CD4-positive, alpha-beta T cell (primary cell): ENCODE data around the gene SUPT5H. TPM values are rescaled to one million over a fixed set of nuclear protein-coding genes. Genes with fewer than 3 reads are reported as not detected.

ENCODE experiments used
- ATAC-seq: fragments of 200-7000 bp; cut with Tn5 transposase; one replicate; pipeline ENCODE4 v1.10.0; 2022; ENCODE audit warnings: mild to moderate bottlenecking; ENCODE audit not compliant: poor library complexity
- CTCF ChIA-PET: fragments of 350-600 bp; sonication (Branson Sonifier 250); formaldehyde crosslinking; loops from one replicate; lab custom pipeline; 2021; ENCODE audit warnings: antibody characterized with exemption, inconsistent platforms; lab: Charles Lee
- POLR2A ChIA-PET: fragments of 350-600 bp; sonication (Branson Sonifier 250); formaldehyde crosslinking; loops from one replicate; lab custom pipeline; 2021; ENCODE audit warnings: antibody characterized with exemption, inconsistent platforms; lab: Charles Lee
- DNase-seq, 14 experiments: peaks; one replicate each; pipeline ENCODE4 v3.0.0-alpha.2; 2013 to 2020; ENCODE audit warnings: mixed read lengths in 2 of 14
- H3K27ac ChIP-seq, 2 donors: one replicate each; pipeline versions ENCODE4 v1.5.1 to v1.7.0; 2013; ENCODE audit warnings: low read length in 2 of 2, low read depth in 1 of 2, mild to moderate bottlenecking in 1 of 2
- H3K27me3 ChIP-seq, 2 experiments: 1 replicate in 1 of 2; 2 replicates in 1 of 2; pipeline versions ENCODE4 v1.6.1 to v1.7.0; 2013; ENCODE audit warnings: low read length in 2 of 2, control low read depth in 1 of 2, mild to moderate bottlenecking in 1 of 2, moderate library complexity in 1 of 2; ENCODE audit not compliant: insufficient read depth in 2 of 2, control insufficient read depth in 1 of 2
- H3K36me3 ChIP-seq: one replicate; pipeline ENCODE4 v1.6.1; 2013; ENCODE audit warnings: low read length, control low read depth; ENCODE audit not compliant: insufficient read depth
- H3K4me1 ChIP-seq: one replicate; pipeline ENCODE4 v1.6.1; 2013; ENCODE audit warnings: low read length, control low read depth; ENCODE audit not compliant: insufficient read depth
- H3K4me3 ChIP-seq: one replicate; pipeline ENCODE4 v1.5.1; 2013; ENCODE audit warnings: mild to moderate bottlenecking, low read length, moderate library complexity
- H3K9me3 ChIP-seq, 2 experiments: 1 replicate in 1 of 2; 2 replicates in 1 of 2; pipeline versions ENCODE4 v1.6.1 to v1.7.0; 2013; ENCODE audit warnings: low read length in 2 of 2, mild to moderate bottlenecking in 2 of 2, control low read depth in 1 of 2, moderate library complexity in 1 of 2; ENCODE audit not compliant: control insufficient read depth in 1 of 2, insufficient read depth in 1 of 2
- H3K27ac Mint-ChIP-seq: one replicate; pipeline ENCODE4 v1.8.0; 2020; ENCODE audit warnings: mixed read lengths
- H3K27me3 Mint-ChIP-seq: one replicate; pipeline ENCODE4 v1.8.0; 2021; ENCODE audit warnings: mixed read lengths
- H3K36me3 Mint-ChIP-seq: one replicate; pipeline ENCODE4 v1.8.0; 2021; ENCODE audit warnings: low read depth, mixed read lengths
- H3K4me1 Mint-ChIP-seq: one replicate; pipeline ENCODE4 v1.8.0; 2021; ENCODE audit warnings: low read depth, mixed read lengths
- H3K4me3 Mint-ChIP-seq: one replicate; pipeline ENCODE4 v1.8.0; 2020; ENCODE audit warnings: mild to moderate bottlenecking, mixed read lengths
- H3K9me3 Mint-ChIP-seq: one replicate; pipeline ENCODE4 v1.8.0; 2020; ENCODE audit warnings: mixed read lengths
- intact Hi-C, 2 experiments: fragments of 100-400 bp; cut with DNase I in 1 of 2; cut with micrococcal nuclease in 1 of 2; formaldehyde crosslinking; loops; one replicate each; pipeline versions ENCODE4 v1.15.1 to v1.9.0; 2023 to 2025; cut with DNase I, micrococcal nuclease
- total RNA-seq, 174 experiments: library from RNA in 2 of 174; stranded (reverse) in 2 of 174; gene quantifications; one replicate each; pipeline ENCODE4 v1.2.3 and lab custom pipeline; 2021 to 2026
- TF ChIP-seq, protein P1 (sequence below): fragments of 200-600 bp; IDR thresholded peaks from one replicate; pipeline ENCODE4 v1.8.0; 2022; ENCODE audit warnings: antibody characterized with exemption, mild to moderate bottlenecking

SUPT5H gene
- total RNA-seq, 2 experiments from 2014 or later, result 322 to 333 TPM

GRCh38 chr19:39435499-39436349 is 9.7 kb upstream of the SUPT5H start, which contains the start of gene RPS16:
RPS16 (minus strand) TSS chr19:39435949; CDS start chr19:39435895, 54 bp downstream.
- peaks cover 54% of the 10 kb centered on the region for H3K4me1 Mint-ChIP-seq

DNA sequence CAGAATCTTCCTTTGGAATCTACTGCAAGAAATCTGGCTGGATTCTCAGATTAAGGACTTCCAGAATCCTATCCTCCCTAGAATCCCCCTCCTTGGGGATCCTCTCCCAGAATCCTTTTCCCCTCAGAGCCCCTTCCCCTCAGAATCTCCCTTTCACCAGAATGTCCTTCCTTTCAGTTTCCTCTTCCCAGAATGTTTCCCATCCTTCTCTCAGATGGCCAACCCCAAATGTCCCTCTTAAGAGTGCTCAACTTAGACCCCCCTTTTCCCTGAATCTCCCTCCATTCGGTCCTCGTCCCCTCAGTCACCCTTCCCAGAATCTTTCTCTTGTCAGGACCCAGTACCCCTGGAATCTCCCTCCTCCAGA is 9.0 kb upstream of the SUPT5H start:
- peak overlapping the region; percentile 96 for H3K4me3 ChIP-seq

More at GRCh38 chr19:39435499-39436349, 9.7 kb upstream of the SUPT5H start, which contains the start of gene RPS16:
- Mint-ChIP-seq H3K27me3 (no peaks in the 10 kb centered on the region), H3K36me3 (peaks cover 51% of the 10 kb centered on the region), H3K4me3 (peak within 1 kb of the TSS; percentile 99), H3K9me3 (no peaks in the 10 kb centered on the region), H3K27ac (peak within 1 kb of the TSS; percentile 93)
- H3K4me3 ChIP-seq, result peak within 1 kb of the TSS; percentile 96
- peaks cover 55% of the 10 kb centered on the region for H3K4me1 ChIP-seq
- peaks cover 33% of the 10 kb centered on the region for H3K36me3 ChIP-seq
- POLR2A ChIA-PET, result interaction anchor here (0.6 to 5.9 kb wide), 41 partner anchors 9 to 1928 kb away, joined by 3 to 163 read pairs (median 5); partner anchors contain the start of genes AKT2, B9D2, C19orf47 and DYRK1B
- H3K27ac ChIP-seq, result peak within 1 kb of the TSS; percentile 87 to 90
- TF ChIP-seq, protein P1, sequence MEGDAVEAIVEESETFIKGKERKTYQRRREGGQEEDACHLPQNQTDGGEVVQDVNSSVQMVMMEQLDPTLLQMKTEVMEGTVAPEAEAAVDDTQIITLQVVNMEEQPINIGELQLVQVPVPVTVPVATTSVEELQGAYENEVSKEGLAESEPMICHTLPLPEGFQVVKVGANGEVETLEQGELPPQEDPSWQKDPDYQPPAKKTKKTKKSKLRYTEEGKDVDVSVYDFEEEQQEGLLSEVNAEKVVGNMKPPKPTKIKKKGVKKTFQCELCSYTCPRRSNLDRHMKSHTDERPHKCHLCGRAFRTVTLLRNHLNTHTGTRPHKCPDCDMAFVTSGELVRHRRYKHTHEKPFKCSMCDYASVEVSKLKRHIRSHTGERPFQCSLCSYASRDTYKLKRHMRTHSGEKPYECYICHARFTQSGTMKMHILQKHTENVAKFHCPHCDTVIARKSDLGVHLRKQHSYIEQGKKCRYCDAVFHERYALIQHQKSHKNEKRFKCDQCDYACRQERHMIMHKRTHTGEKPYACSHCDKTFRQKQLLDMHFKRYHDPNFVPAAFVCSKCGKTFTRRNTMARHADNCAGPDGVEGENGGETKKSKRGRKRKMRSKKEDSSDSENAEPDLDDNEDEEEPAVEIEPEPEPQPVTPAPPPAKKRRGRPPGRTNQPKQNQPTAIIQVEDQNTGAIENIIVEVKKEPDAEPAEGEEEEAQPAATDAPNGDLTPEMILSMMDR, result no peak
- no peaks in the 10 kb centered on the region for H3K9me3 ChIP-seq
- H3K27me3 ChIP-seq, result no peaks in the 10 kb centered on the region
- intact Hi-C loops, result loop anchor here (1.0 to 5.0 kb wide), 9 partner anchors 10 to 397 kb away; partner anchors contain the start of genes MED29 (in 2 of the 2), PAF1 (in 2 of the 2), PLEKHG2 (in 2 of the 2) and SUPT5H (in 2 of the 2)
- DNase-seq, result peak; percentile 97 to 99 (median 99)
- CTCF ChIA-PET, result interaction anchor here (0.7 to 1.9 kb wide), 8 partner anchors 10 to 67 kb away, joined by 3 to 14 read pairs (median 5); partner anchors contain the start of genes MED29, PAF1, PLEKHG2 and SUPT5H
- ATAC-seq, result peak; percentile 86

More for the DNA sequence above, 9.0 kb upstream of the SUPT5H start:
- H3K36me3 ChIP-seq, result peaks cover 33% of the 10 kb centered on the region
- intact Hi-C loops, result loop anchor here (1.0 to 5.0 kb wide), 8 partner anchors 9 to 396 kb away; partner anchors contain the start of genes SUPT5H (in 2 of the 2), DYRK1B (in 1 of the 2), EID2B (in 1 of the 2) and MED29 (in 1 of the 2)
- H3K27me3 ChIP-seq, result no peaks in the 10 kb centered on the region
- H3K9me3 ChIP-seq, result no peaks in the 10 kb centered on the region
- Mint-ChIP-seq H3K27ac (peak overlapping the region; percentile 93), H3K36me3 (peaks cover 45% of the 10 kb centered on the region), H3K4me1 (peaks cover 48% of the 10 kb centered on the region), H3K4me3 (peak overlapping the region; percentile 99), H3K9me3 (no peaks in the 10 kb centered on the region), H3K27me3 (no peaks in the 10 kb centered on the region)
- ChIA-PET CTCF (interaction anchor here (1.2 to 1.9 kb wide), 6 partner anchors 9 to 66 kb away, joined by 3 to 14 read pairs (median 6); partner anchors contain the start of genes MED29, PAF1, PLEKHG2 and SUPT5H), POLR2A (interaction anchor here (0.6 to 5.9 kb wide), 36 partner anchors 9 to 1928 kb away, joined by 3 to 163 read pairs (median 8); partner anchors contain the start of genes B9D2, C19orf47, DYRK1B and EID2)
- H3K4me1 ChIP-seq, result peaks cover 49% of the 10 kb centered on the region
- H3K27ac ChIP-seq, result peak overlapping the region; percentile 87 to 90
- ATAC-seq (no peak), DNase-seq (peak in 1 of 14 experiments; percentile 42)
- TF ChIP-seq, protein P1, result no peak
